ENCODE measurements around the gene ISCU. TPM values are rescaled to one million over a fixed set of nuclear protein-coding genes. Genes with fewer than 3 reads are reported as not detected.

ISCU gene
- total and polyA plus RNA-seq, 2 of the 8 experiments (the other 6 are each of a cell fraction or from before 2014, with no cell fraction given), result 72.1 to 78.1 TPM

- Histone ChIP-seq H2BK15ac (ENCODE audit: low read length) (no peak overlapping the region), H3K4me3 (ENCODE audit: extremely low read depth in 1 of 4, insufficient read depth in 2 of 4, low read depth in 3 of 4, low read length in 4 of 4) (no peak overlapping the region), H4K20me1 (replicated peaks in 1 of 2; ENCODE audit: control insufficient read depth in 1 of 2, insufficient read depth in 2 of 2, low read length in 2 of 2) (peaks cover 7 to 12% of the 10 kb centered on the region in 2 experiments), H2BK120ac (replicated peaks; ENCODE audit: low read depth, low read length) (no peak overlapping the region), H3K23ac (ENCODE audit: insufficient read length) (no peak overlapping the region), H3K4ac (replicated peaks; ENCODE audit: insufficient read length, low read depth, low read length) (no peak overlapping the region), H2AK5ac (ENCODE audit: low read depth, low read length) (no peak overlapping the region), H3K9ac (replicated peaks in 1 of 4; ENCODE audit: extremely low read depth in 1 of 4, low read depth in 3 of 4, low read length in 3 of 4) (no peak overlapping the region), H4K91ac (replicated peaks; ENCODE audit: insufficient read length, low read length) (no peak overlapping the region), H3K23me2 (ENCODE audit: low read depth, low read length) (peaks cover 3% of the 10 kb centered on the region; the same call in 1 of the 2 replicates), H3K4me2 (ENCODE audit: insufficient read depth in 1 of 2, low read depth in 2 of 2, low read length in 2 of 2) (no peak overlapping the region), H3K4me1 (replicated peaks in 1 of 4; ENCODE audit: control insufficient read depth in 3 of 4, insufficient read depth in 4 of 4, low read length in 3 of 4) (peaks cover 0 to 5% (median 3%) of the 10 kb centered on the region in 4 experiments; a peak in 6 of 7 replicates), H3K9me3 (ENCODE audit: insufficient read depth in 2 of 2, low read depth in 1 of 2, low read length in 1 of 2) (no peaks in the 10 kb centered on the region), H3K56ac (replicated peaks; ENCODE audit: insufficient read length, low read depth, low read length) (no peak overlapping the region), H3K18ac (ENCODE audit: extremely low read depth, low read length) (no peak overlapping the region), H2AFZ (ENCODE audit: low read length) (no peak overlapping the region), H4K5ac (ENCODE audit: insufficient read length, low read depth, low read length) (no peak overlapping the region), H2BK20ac (ENCODE audit: low read length) (no peak overlapping the region), H3K36me3 (ENCODE audit: control insufficient read depth in 2 of 4, insufficient read depth in 4 of 4, low read length in 3 of 4) (peaks cover 14 to 42% (median 37%) of the 10 kb centered on the region in 4 experiments), H3K27ac (ENCODE audit: low read depth, low read length) (no peak overlapping the region), H3K27me3 (replicated peaks in 1 of 4; ENCODE audit: control insufficient read depth in 3 of 4, extremely low read depth in 1 of 4, insufficient read depth in 3 of 4, low read length in 3 of 4) (no peaks in the 10 kb centered on the region), H4K8ac (ENCODE audit: extremely low read depth, insufficient read depth, low read length) (no peak overlapping the region), H3K79me1 (ENCODE audit: low read depth, low read length) (peaks cover 4% of the 10 kb centered on the region; the same call in 1 of the 2 replicates), H2BK5ac (ENCODE audit: low read depth, low read length) (no peak overlapping the region), H3K79me2 (ENCODE audit: control insufficient read depth in 1 of 2, insufficient read depth in 2 of 2, low read length in 2 of 2) (peaks cover 0 to 6% of the 10 kb centered on the region in 2 experiments; a peak in 1 of 4 replicates), H3K14ac (ENCODE audit: insufficient read length) (no peak overlapping the region), H2BK12ac (ENCODE audit: low read depth, low read length) (no peak overlapping the region)
- TF ChIP-seq CTCF (IDR thresholded peaks at IDR 0.05; ENCODE audit: control extremely low read depth in 1 of 3, insufficient read depth in 1 of 3, low read depth in 1 of 3, low read length in 3 of 3) (no peak), MAFK (IDR thresholded peaks at IDR 0.05; ENCODE audit: low read depth, low read length) (no peak), ATF3 (IDR thresholded peaks at IDR 0.05; ENCODE audit: insufficient read depth, low read depth, low read length) (no peak)
- DNase-seq (ENCODE audit: low read depth in 1 of 2, low spot score in 2 of 2) (no peak), FAIRE-seq (no peak)
- ChIA-PET CTCF (ENCODE audit: partially characterized antibody) (interaction anchor here (0.8 to 3.9 kb wide), 7 partner anchors 11 to 599 kb away, joined by 3 to 17 read pairs (median 3); no protein-coding TSS in a partner anchor), POLR2A (ENCODE audit: partially characterized antibody) (interaction anchor here (1.2 to 1.9 kb wide), 3 partner anchors 10 to 43 kb away, joined by 3 to 8 read pairs (median 4); partner anchors contain the start of gene SART3)
- WGBS, 2 experiments (ENCODE audit: extremely low coverage in 1 of 2, insufficient coverage in 1 of 2, insufficient read length in 1 of 2, insufficient replicate concordance in 2 of 2, low coverage in 1 of 2, low lambda C conversion rate in 2 of 2, missing lambda C conversion rate in 1 of 2), result 92% methylated on average over 12 of the region's 12 CpGs; no CpG with 5 or more reads in 1 of the 2 experiments
Measured at GRCh38 chr12:108517288-108518100, 44.9 kb upstream of the ISCU start.

All from H1 (cell line).